A673 (cell line): ENCODE measurements around the gene ADAMTSL3. TPM values are rescaled to one million over a fixed set of nuclear protein-coding genes. Genes with fewer than 3 reads are reported as not detected.

ENCODE experiments used
- BruUV-seq: library from RNA; stranded (reverse); fragments of 400-500 nt; replicated peaks from 2 replicates; lab custom pipeline; 2021; lab: Mats Ljungman, UMichigan
- CTCF ChIA-PET: fragments of 300-600 bp; sonication (Branson Sonifier 250); formaldehyde crosslinking; loops from one replicate; lab custom pipeline; 2022; ENCODE audit warnings: antibody characterized with exemption; lab: Charles Lee
- POLR2A ChIA-PET: fragments of 300-600 bp; sonication (Branson Sonifier 250); formaldehyde crosslinking; loops from one replicate; lab custom pipeline; 2022; ENCODE audit warnings: antibody characterized with exemption; ENCODE audit not compliant: low non-redundant PET; lab: Charles Lee
- DNase-seq: peaks from one replicate; pipeline ENCODE4 v3.0.0-alpha.2; 2015; ENCODE audit warnings: low spot score
- H3K27ac ChIP-seq: fragments of 200-600 bp; sonication (generic); 2 replicates; pipeline ENCODE4 v1.5.1; 2016; ENCODE audit warnings: mixed run types, low read depth, mild to moderate bottlenecking, mixed read lengths, antibody characterized with exemption, low read length; ENCODE audit not compliant: poor library complexity, severe bottlenecking
- H3K27me3 ChIP-seq: fragments of 200-600 bp; sonication (generic); replicated peaks from 2 replicates; pipeline ENCODE4 v1.6.1; 2017; ENCODE audit warnings: mixed run types, low read depth, mild to moderate bottlenecking, mixed read lengths, antibody characterized with exemption, low read length; ENCODE audit not compliant: insufficient read depth, poor library complexity
- H3K36me3 ChIP-seq: fragments of 200-600 bp; sonication (generic); 2 replicates; pipeline ENCODE4 v1.6.1; 2016; ENCODE audit warnings: mixed run types, mild to moderate bottlenecking, mixed read lengths, antibody characterized with exemption, low read length; ENCODE audit not compliant: insufficient read depth, poor library complexity, severe bottlenecking
- H3K4me1 ChIP-seq: fragments of 200-600 bp; sonication (generic); 2 replicates; pipeline ENCODE4 v1.6.1; 2017; ENCODE audit warnings: mixed run types, mild to moderate bottlenecking, mixed read lengths, antibody characterized with exemption, low read length; ENCODE audit not compliant: insufficient read depth, poor library complexity, severe bottlenecking
- H3K4me3 ChIP-seq: fragments of 200-600 bp; sonication (generic); 2 replicates; pipeline ENCODE4 v1.5.1; 2016; ENCODE audit warnings: low read depth, mixed run types, mild to moderate bottlenecking, mixed read lengths, low read length; ENCODE audit not compliant: poor library complexity, severe bottlenecking
- H3K9me3 ChIP-seq: fragments of 200-600 bp; sonication (generic); 2 replicates; pipeline ENCODE4 v1.6.1; 2016; ENCODE audit warnings: mixed run types, low read depth, mild to moderate bottlenecking, mixed read lengths, antibody characterized with exemption, low read length; ENCODE audit not compliant: poor library complexity, severe bottlenecking
- EZH2 ChIP-seq: fragments of 200-600 bp; sonication (generic); IDR thresholded peaks from 2 replicates; pipeline ENCODE4 v1.6.1; 2017; ENCODE audit warnings: borderline replicate concordance, low read depth, mild to moderate bottlenecking, mixed read lengths, antibody characterized with exemption, low read length; ENCODE audit not compliant: poor library complexity, severe bottlenecking
- intact Hi-C: fragments of 100-400 bp; cut with micrococcal nuclease; formaldehyde crosslinking; loops from one replicate; pipeline ENCODE4 v1.10.0; 2022; ENCODE audit not compliant: unreplicated experiment
- total RNA-seq: library from RNA; stranded (reverse); gene quantifications from 2 replicates; pipeline ENCODE4 v1.2.3, GENCODE V29; 2021
- TF ChIP-seq, protein P1 (sequence below): fragments of 300-800, 200-600 bp; sonication (generic); conservative IDR thresholded peaks from 2 replicates; pipeline ENCODE4 v1.5.1; 2017; ENCODE audit warnings: low read depth, mild to moderate bottlenecking, antibody characterized with exemption, low read length, moderate library complexity, mixed read lengths

Gene ADAMTSL3
- total RNA-seq, 1 experiment from 2014 or later = 0.95 TPM

DNA sequence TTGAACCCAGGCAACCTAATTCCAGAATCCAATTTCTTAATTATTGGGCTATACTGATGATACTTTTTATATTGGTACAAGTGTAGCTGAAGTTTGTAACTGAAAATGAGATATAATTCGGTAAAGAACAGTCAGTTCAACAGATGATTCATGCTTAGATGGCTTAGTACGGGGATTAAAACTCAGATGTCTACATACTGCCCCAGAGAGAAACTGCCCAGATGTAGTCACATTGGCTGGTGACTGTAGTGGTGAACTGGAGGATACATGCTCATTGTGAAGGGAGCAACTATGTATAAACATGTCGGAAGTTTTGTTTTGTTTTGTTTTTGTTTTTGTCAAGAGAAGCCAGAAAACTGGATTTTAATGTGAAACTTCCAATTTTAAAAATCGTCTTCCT, 179.6 kb downstream of the ADAMTSL3 start:
- H3K36me3 ChIP-seq = no peaks in the 10 kb centered on the region
- DNase-seq = no peak
- no peaks in the 10 kb centered on the region for H3K9me3 ChIP-seq
- no peak overlapping the region for H3K27ac ChIP-seq
- POLR2A ChIA-PET = no interaction called here
- H3K4me3 ChIP-seq = no peak overlapping the region
- TF ChIP-seq, protein P1, sequence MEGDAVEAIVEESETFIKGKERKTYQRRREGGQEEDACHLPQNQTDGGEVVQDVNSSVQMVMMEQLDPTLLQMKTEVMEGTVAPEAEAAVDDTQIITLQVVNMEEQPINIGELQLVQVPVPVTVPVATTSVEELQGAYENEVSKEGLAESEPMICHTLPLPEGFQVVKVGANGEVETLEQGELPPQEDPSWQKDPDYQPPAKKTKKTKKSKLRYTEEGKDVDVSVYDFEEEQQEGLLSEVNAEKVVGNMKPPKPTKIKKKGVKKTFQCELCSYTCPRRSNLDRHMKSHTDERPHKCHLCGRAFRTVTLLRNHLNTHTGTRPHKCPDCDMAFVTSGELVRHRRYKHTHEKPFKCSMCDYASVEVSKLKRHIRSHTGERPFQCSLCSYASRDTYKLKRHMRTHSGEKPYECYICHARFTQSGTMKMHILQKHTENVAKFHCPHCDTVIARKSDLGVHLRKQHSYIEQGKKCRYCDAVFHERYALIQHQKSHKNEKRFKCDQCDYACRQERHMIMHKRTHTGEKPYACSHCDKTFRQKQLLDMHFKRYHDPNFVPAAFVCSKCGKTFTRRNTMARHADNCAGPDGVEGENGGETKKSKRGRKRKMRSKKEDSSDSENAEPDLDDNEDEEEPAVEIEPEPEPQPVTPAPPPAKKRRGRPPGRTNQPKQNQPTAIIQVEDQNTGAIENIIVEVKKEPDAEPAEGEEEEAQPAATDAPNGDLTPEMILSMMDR = no peak
- TF ChIP-seq EZH2 = no peak
- BruUV-seq = no TSS peak
- CTCF ChIA-PET = no interaction called here
- no peaks in the 10 kb centered on the region for H3K4me1 ChIP-seq
- intact Hi-C loops = no loop called here
- no peaks in the 10 kb centered on the region for H3K27me3 ChIP-seq

DNA sequence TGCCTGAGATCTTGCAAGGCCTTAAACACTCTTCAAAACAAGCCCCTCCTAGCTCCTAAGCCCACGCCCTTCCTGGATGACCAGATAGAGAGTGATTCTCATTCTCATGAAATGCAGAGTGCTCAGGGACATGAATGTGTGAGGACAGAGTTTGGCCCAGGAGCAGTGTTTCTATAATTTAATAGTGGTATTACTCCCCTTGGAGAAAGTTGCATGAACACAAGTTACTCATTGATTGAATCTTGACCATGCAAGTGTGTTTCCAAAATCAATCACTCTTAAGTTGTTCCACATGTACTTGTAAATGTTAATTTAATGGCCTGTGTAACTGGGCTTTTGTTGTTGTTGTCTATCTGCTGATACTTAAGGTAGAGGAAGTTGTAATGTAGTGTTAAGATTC, 181.6 kb downstream of the ADAMTSL3 start:
- Histone ChIP-seq H3K9me3 (no peaks in the 10 kb centered on the region), H3K36me3 (no peaks in the 10 kb centered on the region), H3K4me1 (no peaks in the 10 kb centered on the region), H3K27me3 (no peaks in the 10 kb centered on the region), H3K4me3 (no peak overlapping the region), H3K27ac (no peak overlapping the region)
- ChIA-PET POLR2A (no interaction called here), CTCF (no interaction called here)
- TF ChIP-seq, protein P1 = no peak
- TF ChIP-seq EZH2 = no peak
- BruUV-seq = no TSS peak
- intact Hi-C loops = no loop called here
- DNase-seq = no peak

DNA sequence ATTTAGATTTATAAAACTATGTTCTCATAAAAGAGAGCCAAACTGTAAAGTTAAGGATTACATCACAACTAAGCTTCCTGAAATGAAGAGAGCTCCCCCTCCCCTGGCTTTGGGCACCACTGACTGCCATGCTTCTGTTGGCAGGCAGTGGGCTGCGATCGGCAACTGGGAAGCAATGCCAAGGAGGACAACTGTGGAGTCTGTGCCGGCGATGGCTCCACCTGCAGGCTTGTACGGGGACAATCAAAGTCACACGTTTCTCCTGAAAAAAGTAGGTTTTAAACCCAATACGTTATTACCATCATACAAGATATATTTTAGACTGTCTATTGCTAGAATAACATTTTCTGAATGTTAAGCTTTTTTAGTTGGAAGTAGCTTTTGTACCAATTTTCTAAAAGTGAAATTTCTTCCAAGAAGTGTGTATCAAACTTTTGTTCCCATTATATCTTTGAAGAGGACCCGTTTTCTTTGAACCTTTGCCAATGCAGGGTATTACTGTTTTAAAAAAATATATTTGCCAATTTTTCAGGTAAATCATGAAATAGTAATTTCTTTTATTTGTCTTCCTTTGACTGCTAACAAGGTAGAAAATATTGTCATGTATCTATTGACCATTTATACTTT, 184.1 kb downstream of the ADAMTSL3 start:
- Histone ChIP-seq H3K27me3 (no peaks in the 10 kb centered on the region), H3K27ac (no peak overlapping the region), H3K4me3 (no peak overlapping the region), H3K4me1 (no peaks in the 10 kb centered on the region), H3K36me3 (no peaks in the 10 kb centered on the region), H3K9me3 (no peaks in the 10 kb centered on the region)
- ChIA-PET POLR2A (no interaction called here), CTCF (no interaction called here)
- TF ChIP-seq, protein P1 = peak; percentile 76
- no peak for TF ChIP-seq EZH2
- peak; percentile 76 for DNase-seq
- intact Hi-C loops = no loop called here
- BruUV-seq = no TSS peak
